Subcutaneous adipose tissue (tissue), 4 donors: ENCODE data around the gene WDR37. TPM values are rescaled to one million over a fixed set of nuclear protein-coding genes. Genes with fewer than 3 reads are reported as not detected.

Experiments
- total RNA-seq, 4 donors: library from RNA; depleted of rRNA; stranded (reverse); fragments of >200 nt; gene quantifications; one replicate each; pipeline ENCODE4 v1.1.0, GENCODE V29; 2016
- TF ChIP-seq, protein P1 (sequence below): fragments of 450-650 bp; IDR thresholded peaks from one replicate; pipeline ENCODE4 v1.5.1; 2016; ENCODE audit warnings: low read depth, mild to moderate bottlenecking, control low read depth, antibody characterized with exemption, moderate library complexity

Gene WDR37
- total RNA-seq, 4 donors from 2014 or later = 11.4 to 16.0 (median 15.0) TPM

DNA sequence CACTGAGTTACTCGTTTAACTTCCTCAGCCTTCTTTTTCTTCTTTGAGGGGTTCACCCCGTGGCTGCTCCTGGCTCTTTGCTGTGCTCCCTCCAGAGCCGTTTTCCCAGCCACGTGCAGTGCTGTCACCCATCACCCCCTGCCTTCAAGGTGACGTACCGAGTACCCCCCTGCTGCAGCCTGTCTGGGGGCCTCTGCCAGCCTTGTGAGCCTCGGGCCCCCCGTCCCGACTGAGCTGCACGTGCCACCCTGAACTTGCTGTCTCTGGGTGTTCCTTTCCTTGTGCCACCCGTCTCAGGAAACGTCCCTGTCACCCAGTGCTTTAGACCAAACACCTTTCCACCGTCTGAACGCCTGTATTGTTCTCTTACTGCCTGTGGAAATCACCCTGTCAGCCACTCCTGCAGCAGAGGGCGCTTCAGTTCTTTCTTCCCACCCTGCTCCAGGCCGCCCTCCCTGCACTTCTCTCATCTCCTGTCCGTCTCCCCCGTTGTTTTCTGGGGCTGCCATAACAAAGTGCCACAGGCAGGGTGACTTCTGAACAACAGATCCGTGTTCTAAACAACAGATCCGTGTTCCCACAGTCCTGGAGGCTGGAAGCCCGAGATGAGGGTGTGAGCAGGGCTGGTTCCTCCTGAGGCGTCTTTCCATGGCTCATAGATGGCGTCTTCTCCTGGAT lies 44.6 kb downstream of the WDR37 start:
- TF ChIP-seq, protein P1, sequence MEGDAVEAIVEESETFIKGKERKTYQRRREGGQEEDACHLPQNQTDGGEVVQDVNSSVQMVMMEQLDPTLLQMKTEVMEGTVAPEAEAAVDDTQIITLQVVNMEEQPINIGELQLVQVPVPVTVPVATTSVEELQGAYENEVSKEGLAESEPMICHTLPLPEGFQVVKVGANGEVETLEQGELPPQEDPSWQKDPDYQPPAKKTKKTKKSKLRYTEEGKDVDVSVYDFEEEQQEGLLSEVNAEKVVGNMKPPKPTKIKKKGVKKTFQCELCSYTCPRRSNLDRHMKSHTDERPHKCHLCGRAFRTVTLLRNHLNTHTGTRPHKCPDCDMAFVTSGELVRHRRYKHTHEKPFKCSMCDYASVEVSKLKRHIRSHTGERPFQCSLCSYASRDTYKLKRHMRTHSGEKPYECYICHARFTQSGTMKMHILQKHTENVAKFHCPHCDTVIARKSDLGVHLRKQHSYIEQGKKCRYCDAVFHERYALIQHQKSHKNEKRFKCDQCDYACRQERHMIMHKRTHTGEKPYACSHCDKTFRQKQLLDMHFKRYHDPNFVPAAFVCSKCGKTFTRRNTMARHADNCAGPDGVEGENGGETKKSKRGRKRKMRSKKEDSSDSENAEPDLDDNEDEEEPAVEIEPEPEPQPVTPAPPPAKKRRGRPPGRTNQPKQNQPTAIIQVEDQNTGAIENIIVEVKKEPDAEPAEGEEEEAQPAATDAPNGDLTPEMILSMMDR = no peak

DNA sequence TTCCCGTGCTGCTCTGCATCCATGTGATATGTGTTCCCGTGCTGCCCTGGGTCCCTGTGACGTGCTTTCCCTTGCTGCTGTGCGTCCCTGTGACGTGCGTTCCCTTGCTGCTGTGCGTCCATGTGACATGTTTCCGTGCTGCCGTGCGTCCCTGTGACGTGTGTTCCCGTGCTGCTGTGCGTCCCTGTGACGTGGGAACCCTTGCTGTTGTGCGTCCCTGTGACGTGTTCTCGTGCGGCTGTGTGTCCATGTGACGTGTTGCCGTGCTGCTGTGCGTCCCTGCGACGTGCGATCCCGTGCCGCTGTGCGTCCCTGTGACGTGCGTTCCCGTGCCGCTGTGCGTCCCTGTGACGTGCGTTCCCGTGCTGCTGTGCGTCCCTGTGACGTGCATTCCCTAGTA lies 45.8 kb downstream of the WDR37 start:
- TF ChIP-seq, protein P1 = no peak

DNA sequence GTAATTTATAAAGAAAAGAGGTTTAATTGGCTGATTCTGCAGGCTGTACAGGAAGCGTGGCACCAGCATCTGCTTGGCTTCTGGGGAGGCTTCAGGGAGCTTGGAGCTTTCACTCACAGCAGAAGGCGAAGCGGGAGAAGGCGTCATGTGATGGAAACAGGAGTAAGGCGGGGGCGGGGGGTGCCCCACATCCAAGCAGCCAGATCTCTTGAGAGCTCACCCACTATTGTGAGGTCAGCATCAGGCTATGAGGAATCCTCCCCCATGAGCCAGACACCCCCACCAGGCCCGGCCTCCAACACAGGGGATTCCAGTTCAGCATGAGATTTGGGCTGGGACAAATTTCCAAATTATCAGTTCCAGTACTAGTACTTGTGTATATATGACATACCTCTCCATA lies 46.2 kb downstream of the WDR37 start:
- TF ChIP-seq, protein P1 = no peak

DNA sequence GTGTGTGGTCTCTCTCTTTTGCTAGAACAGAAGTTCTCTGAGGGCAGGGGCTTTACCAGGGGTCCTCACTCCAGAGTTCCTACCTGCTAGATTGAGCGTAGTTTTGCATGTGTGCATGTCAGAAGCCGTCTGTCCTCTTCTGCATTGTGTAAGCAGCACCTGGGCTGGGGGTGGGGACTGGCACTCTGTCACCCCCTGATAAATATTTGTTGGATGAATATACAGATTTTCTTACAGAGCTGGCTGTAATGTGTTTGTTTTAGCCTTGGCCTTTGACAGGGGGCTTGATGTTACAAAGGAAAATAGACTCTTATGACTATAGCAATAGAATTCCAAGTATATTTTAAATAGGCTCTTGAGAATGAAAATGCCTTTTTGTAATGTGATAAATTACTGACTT lies 46.6 kb downstream of the WDR37 start:
- TF ChIP-seq, protein P1 = no peak

DNA sequence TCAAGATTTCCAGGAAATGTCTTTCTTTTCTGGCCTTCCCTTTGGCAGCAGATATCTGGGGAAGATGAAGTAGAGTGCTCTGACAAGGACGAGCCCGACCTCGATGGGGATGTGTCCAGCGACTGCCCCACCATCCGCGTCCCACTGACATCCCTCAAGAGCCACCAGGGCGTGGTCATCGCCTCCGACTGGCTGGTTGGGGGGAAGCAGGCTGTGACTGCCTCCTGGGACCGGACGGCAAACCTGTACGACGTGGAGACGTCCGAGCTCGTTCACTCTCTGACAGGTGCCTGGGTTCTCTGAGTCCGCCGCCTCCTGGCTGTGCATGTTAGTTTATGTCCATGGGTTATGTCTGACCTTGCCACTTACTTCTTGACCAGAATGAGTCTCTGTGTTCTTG lies 47.4 kb downstream of the WDR37 start:
- TF ChIP-seq, protein P1 = no peak

DNA sequence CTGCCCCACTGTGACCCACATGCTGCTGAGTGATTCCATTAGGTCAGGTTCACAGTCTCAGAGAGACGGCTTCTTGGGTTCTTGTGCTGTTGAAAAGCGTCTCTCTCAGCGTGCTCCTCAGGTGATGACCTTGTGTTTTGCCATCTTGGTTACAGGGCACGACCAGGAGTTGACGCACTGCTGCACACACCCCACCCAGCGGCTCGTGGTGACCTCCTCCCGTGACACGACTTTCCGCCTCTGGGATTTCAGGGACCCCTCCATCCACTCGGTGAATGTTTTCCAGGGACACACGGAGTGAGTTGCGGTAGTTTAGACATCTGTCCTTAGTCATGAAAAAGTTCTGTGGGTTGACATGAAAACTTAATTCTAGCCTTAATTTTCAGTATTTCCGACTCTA lies 48.8 kb downstream of the WDR37 start:
- TF ChIP-seq, protein P1 = no peak

DNA sequence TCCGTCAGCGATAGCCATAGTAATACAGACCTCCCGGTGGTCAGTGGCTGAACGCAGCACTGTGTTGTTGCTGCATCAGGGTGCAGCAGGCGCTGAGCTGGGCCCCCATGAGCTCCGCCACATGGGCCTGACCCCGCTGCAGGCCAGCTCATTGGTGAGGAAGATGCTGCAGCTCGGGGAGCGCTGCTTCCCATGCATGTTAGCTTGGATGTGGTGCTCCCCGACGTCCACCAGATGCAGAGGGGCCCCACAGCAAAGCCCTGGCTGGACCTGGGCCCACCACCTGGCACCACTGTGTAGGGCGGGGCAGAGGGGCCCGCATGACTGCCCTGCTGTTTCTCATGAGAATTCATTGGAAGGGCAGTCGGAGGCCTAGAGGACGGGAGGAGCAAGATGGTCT lies 50.8 kb downstream of the WDR37 start:
- TF ChIP-seq, protein P1 = no peak
